ENCODE measurements around the gene GALNTL6. TPM values are rescaled to one million over a fixed set of nuclear protein-coding genes. Genes with fewer than 3 reads are reported as not detected.

GALNTL6 gene
- total and polyA plus RNA-seq, 2 donors (not counting 3 experiments of a cell fraction or from before 2014, with no cell fraction given) = not detected

DNA sequence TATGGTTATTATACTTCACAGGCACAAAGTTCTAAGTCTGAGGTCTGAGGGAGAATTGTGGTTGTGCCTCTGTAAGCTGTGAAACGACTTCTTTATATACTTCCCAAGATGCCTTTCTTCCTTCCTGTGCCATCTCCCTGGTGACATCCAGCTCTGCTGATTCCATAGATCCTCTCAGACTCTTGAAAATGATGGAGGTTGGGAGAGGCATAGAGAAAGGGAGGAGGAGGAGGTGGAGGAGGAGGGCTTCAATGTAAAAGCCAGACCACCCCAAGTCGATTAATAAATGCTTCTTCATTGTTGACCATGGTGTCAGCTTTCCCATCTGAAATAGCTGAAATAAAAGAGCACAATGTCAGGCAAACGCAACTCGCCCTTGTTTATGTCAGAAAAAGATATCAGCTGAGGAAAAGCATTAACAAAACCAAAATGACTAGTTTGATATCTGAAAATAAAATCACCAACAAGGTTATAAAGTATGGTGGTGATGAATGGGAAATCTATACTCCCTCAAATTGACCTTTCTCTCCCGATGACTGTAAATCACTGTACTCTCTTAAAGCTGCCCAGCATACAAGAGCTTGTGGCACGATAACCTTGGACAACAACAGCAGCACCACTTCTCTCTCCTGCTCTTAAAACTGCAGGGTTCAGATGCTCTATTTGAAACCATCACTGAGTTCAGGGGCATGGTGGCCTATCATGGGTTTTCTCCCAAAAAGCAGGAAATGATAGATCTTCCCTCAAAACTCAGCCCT is 1125.0 kb downstream of the GALNTL6 start:
- H4K20me1 ChIP-seq (replicated peaks; ENCODE audit: control insufficient read depth, extremely low read depth, insufficient read depth, low read length) = no peaks in the 10 kb centered on the region
- ChIA-PET POLR2A (no interaction called here), CTCF (no interaction called here)
- H3K36me3 ChIP-seq (ENCODE audit: control insufficient read depth in 2 of 2, extremely low read depth in 1 of 2, insufficient read depth in 2 of 2, low read length in 2 of 2) = no peaks in the 10 kb centered on the region
- no peak overlapping the region for H3K4me2 ChIP-seq (ENCODE audit: insufficient read depth, low read length)
- no peak for DNase-seq (ENCODE audit: low read depth, low spot score)
- no peak for TF ChIP-seq MYC (IDR thresholded peaks at IDR 0.05; ENCODE audit: low read depth, low read length)
- no peak for TF ChIP-seq EZH2 (IDR thresholded peaks at IDR 0.05; ENCODE audit: borderline replicate concordance, low read depth, low read length, severe bottlenecking)
- no peak for TF ChIP-seq JUN (IDR thresholded peaks at IDR 0.05; ENCODE audit: borderline replicate concordance, insufficient read depth, insufficient read length, low read depth)
- no peak for TF ChIP-seq FOS (IDR thresholded peaks at IDR 0.05; ENCODE audit: borderline replicate concordance, insufficient read depth, low read length)
- TF ChIP-seq GATA2 (IDR thresholded peaks at IDR 0.05; ENCODE audit: insufficient read depth, insufficient read length, low read depth, low read length) = no peak
- TF ChIP-seq POLR2AphosphoS5 (IDR thresholded peaks at IDR 0.05; ENCODE audit: insufficient read depth, low read depth, low read length) = no peak
- TF ChIP-seq, protein P1, sequence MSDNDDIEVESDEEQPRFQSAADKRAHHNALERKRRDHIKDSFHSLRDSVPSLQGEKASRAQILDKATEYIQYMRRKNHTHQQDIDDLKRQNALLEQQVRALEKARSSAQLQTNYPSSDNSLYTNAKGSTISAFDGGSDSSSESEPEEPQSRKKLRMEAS (IDR thresholded peaks at IDR 0.05; ENCODE audit: insufficient read depth, insufficient read length) = no peak
- TF ChIP-seq, protein P2, sequence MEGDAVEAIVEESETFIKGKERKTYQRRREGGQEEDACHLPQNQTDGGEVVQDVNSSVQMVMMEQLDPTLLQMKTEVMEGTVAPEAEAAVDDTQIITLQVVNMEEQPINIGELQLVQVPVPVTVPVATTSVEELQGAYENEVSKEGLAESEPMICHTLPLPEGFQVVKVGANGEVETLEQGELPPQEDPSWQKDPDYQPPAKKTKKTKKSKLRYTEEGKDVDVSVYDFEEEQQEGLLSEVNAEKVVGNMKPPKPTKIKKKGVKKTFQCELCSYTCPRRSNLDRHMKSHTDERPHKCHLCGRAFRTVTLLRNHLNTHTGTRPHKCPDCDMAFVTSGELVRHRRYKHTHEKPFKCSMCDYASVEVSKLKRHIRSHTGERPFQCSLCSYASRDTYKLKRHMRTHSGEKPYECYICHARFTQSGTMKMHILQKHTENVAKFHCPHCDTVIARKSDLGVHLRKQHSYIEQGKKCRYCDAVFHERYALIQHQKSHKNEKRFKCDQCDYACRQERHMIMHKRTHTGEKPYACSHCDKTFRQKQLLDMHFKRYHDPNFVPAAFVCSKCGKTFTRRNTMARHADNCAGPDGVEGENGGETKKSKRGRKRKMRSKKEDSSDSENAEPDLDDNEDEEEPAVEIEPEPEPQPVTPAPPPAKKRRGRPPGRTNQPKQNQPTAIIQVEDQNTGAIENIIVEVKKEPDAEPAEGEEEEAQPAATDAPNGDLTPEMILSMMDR (IDR thresholded peaks at IDR 0.05; ENCODE audit: extremely low read depth in 1 of 2, insufficient read depth in 1 of 2, low read depth in 1 of 2, low read length in 2 of 2) = no peak
- TF ChIP-seq POLR2A (IDR thresholded peaks at IDR 0.05; ENCODE audit: low read depth, low read length) = no peak
- H3K9ac ChIP-seq (replicated peaks; ENCODE audit: extremely low read depth, insufficient read depth, low read length) = no peak overlapping the region
- H3K9me1 ChIP-seq (replicated peaks; ENCODE audit: control insufficient read depth, extremely low read depth, insufficient read depth, low read length) = no peaks in the 10 kb centered on the region
- H3K4me3 ChIP-seq (replicated peaks in 1 of 3; ENCODE audit: insufficient read depth in 1 of 3, low read depth in 1 of 3, low read length in 3 of 3) = no peak overlapping the region
- no peak overlapping the region for H3K27ac ChIP-seq (ENCODE audit: insufficient read depth, low read depth, low read length)
- H3K79me2 ChIP-seq (ENCODE audit: control insufficient read depth, insufficient read depth, low read length) = no peaks in the 10 kb centered on the region
- FAIRE-seq = no peak
- intact Hi-C loops (cut with micrococcal nuclease) = no loop called here
- no peaks in the 10 kb centered on the region for H3K9me3 ChIP-seq (replicated peaks; ENCODE audit: control insufficient read depth, insufficient read depth, low read length)
- BruUV-seq (replicated peaks) = no TSS peak
- no peak overlapping the region for H2AFZ ChIP-seq (ENCODE audit: low read depth, low read length)
- no peaks in the 10 kb centered on the region for H3K4me1 ChIP-seq (ENCODE audit: control insufficient read depth, extremely low read depth, insufficient read depth, low read length)
- no peaks in the 10 kb centered on the region for H3K27me3 ChIP-seq (ENCODE audit: control insufficient read depth in 2 of 2, insufficient read depth in 2 of 2, low read length in 2 of 2)
- dilution Hi-C loops (cut with MboI; ENCODE audit: extremely low pct_ligation_motif_present, low sequenced_read_pairs) = no loop called here

Data from endothelial cell of umbilical vein (primary cell).